ENCODE data around the gene RASGEF1B.

Gene RASGEF1B

GRCh38 chr4:81397635-81398034 is 74.1 kb downstream of the RASGEF1B start:
- DNase-seq (ENCODE audit: low read depth in 2 of 2): no peak

DNA sequence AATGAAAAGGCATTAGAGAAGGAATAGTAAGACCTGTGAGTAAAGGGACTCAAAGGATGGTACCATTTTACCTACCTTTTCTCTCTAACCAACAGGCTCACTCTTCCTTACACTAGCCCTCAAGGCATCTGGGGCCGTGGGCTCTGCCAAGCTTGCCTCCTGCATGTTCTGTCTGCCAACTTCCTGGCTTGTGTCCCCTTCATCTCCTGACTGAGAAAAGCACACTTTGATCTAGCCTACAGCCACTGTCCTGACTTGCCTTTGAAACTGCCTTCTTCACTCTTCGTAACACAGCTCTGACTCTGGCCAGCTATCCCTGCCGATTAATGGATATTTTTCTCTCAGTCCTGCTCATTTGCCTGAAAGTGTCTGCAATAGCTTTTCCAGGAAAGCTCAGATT is 76.5 kb downstream of the RASGEF1B start:
- no peak for DNase-seq (ENCODE audit: low read depth in 2 of 2)

GRCh38 chr4:81392164-81392563 is 79.5 kb downstream of the RASGEF1B start:
- DNase-seq (ENCODE audit: low read depth in 2 of 2): no peak

DNA sequence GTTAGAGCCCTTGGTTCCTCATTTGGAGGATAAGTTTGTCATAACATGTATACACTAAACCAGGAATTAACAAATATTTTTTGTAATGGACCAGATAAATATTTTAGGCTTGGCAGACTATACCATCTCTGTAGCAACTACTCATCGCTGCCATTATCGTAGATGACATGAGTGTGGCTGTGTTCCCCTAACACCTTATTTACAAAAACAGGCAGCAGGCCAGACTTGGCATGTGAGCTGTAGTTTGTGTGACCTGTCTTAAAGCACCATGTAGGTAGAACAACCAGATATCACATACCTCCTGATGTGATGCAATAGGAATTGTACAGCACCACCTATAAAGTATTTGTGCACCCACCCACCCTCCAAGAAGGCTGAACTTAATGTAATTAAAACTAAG is 82.0 kb downstream of the RASGEF1B start:
- no peak for DNase-seq (ENCODE audit: low read depth in 2 of 2)

GRCh38 chr4:81380437-81380836 is 91.3 kb downstream of the RASGEF1B start:
- no peak for DNase-seq (ENCODE audit: low read depth in 2 of 2)

- no peak for DNase-seq (ENCODE audit: low read depth in 2 of 2)
These were observed 93.3 kb downstream of the RASGEF1B start for GRCh38 chr4:81378386-81378785.

DNA sequence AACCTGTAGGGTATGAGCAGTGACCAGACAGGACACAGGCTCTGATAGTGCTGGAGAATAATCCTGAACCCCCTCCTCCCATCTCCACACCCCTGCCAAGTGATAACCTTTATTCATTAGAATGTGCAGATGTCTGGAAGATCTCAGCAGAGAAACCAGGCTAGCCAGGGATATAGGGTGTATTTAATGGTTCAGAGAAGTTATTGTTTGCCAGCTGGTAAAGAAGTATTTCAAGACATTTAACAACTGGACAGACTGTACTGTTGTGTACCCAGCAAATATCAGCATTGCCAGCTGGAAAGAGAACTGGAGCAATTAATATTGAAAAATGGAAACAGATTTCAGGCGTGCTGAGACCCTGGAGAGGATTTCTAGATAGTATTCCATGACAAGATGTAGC is 94.5 kb downstream of the RASGEF1B start:
- no peak for DNase-seq (ENCODE audit: low read depth in 2 of 2)

GRCh38 chr4:81376720-81377119 is 95.0 kb downstream of the RASGEF1B start:
- DNase-seq (ENCODE audit: low read depth in 2 of 2): no peak
